GM13977 (cell line): ENCODE results near the gene TRIOBP.

Source experiments
- DNase-seq: peaks from one replicate; pipeline ENCODE4 v3.0.0; 2012; ENCODE audit warnings: low spot score
- in situ Hi-C: fragments of 300-500 bp; cut with MboI; formaldehyde crosslinking; loops from one replicate; pipeline ENCODE4 v1.12.0; 2022; ENCODE audit warnings: low sequenced_read_pairs, low pct_unique_long_range_greater_than_20kb, mixed read lengths, inconsistent platforms; ENCODE audit not compliant: unreplicated experiment
- TF ChIP-seq, protein P1 (sequence below): IDR thresholded peaks from 2 replicates; pipeline ENCODE4 v1.5.1; 2012; ENCODE audit warnings: mild to moderate bottlenecking, control low read depth; ENCODE audit not compliant: insufficient read depth; ENCODE audit errors: extremely low read depth, missing control alignments

The TRIOBP gene

DNA sequence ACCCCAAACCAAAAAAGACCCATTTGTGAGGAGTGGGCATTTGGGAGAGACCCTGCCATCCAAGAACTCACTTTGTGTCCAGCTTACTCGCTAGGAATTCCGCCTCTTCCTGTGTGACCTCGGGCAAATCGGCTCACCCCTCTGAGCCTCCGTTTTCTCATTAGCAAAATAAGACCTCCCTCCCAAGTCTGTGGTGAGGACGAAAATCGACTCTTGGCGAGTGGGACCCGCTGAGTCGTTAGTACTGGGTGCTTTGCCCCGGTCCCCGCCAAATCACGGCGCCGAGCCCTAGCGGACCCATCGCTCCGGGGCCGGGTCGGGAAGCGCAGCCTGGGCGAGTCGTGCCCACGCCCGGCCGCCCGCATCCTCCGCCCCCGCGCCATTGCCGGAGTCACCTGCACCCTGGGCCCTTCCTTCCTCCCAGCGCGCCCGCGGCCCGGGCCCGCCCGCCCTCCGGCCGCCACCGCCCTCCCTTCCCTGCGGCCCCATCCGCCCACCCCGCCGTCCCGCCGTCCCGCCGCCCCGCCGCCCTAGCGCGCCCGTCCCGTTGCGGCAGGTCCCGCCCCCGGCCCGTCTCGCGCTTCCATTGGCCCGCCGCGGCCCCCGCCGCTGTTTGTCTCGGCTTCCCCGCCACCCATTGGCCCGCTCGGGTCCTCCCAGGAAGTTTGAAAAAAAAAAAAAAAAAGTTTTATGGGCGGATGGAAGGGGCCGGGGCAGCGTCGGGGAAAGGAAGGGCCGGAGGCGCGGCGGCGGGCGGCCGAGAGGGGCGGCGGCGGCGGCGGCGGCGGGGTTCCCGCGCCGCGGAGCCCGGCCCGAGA lies 48.9 kb downstream of the TRIOBP start:
- TF ChIP-seq, protein P1, sequence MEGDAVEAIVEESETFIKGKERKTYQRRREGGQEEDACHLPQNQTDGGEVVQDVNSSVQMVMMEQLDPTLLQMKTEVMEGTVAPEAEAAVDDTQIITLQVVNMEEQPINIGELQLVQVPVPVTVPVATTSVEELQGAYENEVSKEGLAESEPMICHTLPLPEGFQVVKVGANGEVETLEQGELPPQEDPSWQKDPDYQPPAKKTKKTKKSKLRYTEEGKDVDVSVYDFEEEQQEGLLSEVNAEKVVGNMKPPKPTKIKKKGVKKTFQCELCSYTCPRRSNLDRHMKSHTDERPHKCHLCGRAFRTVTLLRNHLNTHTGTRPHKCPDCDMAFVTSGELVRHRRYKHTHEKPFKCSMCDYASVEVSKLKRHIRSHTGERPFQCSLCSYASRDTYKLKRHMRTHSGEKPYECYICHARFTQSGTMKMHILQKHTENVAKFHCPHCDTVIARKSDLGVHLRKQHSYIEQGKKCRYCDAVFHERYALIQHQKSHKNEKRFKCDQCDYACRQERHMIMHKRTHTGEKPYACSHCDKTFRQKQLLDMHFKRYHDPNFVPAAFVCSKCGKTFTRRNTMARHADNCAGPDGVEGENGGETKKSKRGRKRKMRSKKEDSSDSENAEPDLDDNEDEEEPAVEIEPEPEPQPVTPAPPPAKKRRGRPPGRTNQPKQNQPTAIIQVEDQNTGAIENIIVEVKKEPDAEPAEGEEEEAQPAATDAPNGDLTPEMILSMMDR, result no peak
- DNase-seq, result peak; percentile 97
- in situ Hi-C loops, result no loop called here

DNA sequence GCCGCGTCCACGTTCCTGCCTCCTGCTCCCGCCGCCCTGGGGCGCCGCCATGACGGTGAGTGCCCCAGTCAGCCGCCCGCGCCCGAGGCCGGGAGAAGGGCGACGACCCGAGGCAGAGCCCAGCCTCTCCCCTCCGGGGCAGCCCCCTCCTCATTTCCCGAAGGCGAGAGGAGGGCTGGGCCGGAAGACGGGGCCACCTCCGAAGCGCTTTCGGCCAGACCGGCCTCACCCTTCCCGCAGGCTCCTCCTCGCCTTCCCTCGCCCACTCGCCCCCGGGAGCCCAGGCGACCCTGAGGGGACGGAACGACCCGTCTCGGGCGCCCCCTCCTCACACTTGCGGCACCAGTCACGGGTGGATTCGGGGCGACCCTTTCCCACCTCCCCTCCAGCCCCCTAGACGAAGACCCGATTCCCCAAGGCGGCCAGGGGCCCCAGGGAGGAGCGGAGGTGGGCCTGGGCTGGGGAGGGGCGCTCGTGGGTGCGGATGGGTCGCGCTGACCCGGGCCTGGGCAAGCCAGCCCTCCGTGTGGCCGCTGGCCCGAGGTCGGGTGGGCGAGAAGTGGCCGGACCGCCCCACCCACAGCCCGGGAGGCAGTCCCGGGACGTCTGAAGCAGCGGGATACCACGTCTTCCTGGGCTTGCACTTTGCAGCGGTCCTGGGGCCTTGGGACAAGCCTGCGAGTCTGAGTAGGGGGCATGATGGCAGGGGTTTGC lies 49.7 kb downstream of the TRIOBP start:
- no peak for DNase-seq
- in situ Hi-C loops, result no loop called here
- TF ChIP-seq, protein P1, result no peak

DNA sequence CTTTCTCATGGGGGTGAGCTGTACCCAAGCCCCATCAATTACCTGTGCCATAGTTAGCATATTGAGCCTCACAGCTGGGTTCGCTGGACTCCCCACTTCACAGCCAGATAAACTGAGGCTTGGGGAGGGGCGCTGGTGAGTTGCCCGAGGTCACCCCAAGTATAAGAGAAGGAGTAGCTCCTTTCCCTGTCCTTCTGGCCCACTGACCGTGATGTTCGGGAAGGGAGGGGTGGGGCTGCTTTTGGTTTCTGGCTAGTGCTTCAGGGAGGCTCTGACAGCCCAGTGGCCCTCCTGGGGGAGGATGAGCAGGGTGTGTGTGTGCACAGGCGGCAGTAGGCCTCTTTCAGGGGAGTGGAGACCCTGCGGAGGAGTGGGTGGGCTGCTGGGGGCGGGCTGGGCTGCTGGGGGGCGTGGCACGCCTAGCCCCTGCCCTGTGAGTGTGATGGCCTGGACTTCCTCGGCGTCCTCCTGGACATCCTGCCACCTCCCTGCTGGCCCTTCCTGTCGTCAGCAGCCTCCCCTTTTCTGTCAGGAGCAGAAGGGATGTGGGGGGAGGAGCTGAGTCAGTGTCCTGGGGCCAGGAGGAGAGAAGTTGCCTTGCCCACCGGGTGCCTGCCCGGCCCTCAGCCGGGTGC lies 50.3 kb downstream of the TRIOBP start:
- DNase-seq, result no peak
- TF ChIP-seq, protein P1, result no peak
- in situ Hi-C loops, result no loop called here

DNA sequence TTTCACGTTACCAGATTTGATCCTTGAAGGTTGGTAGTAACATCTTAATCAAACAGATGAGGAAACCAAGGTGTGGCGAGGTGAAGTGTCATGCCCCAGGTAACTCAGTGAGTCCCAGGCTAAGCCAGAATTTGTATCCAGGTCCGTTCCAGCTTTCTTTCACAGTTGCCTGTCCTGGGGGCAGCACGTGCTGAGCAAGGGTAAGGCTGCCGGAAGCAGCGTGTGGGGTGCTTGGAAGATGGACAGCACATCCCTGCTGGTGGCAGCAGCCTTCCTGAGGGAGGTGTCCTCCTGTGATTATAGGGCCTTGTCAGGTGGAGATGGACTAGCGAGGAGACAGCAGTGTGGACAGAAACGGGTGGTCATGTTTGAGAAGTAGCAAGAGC lies 50.9 kb downstream of the TRIOBP start:
- in situ Hi-C loops, result no loop called here
- TF ChIP-seq, protein P1, result no peak
- no peak for DNase-seq

DNA sequence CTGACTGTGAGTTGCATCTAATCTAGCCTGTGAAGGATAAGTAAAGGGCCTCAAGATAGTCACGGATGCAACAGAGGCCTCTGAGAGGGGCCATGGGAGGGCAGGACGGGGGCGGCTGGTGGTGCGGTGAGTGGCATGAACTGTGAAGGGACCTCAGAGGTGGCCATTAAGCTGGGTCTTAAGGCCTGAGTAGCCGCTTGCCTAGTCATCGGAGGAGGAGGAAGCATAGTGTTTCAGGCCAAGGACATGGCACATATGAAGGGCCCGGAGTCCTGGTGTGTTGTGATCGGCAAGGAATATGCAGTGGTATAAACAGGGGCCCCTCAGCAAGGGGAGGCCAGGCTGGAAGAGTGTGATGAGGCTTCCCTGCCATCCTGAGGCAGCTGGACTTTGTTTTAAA lies 51.8 kb downstream of the TRIOBP start:
- TF ChIP-seq, protein P1, result no peak
- DNase-seq, result no peak
- in situ Hi-C loops, result no loop called here

DNA sequence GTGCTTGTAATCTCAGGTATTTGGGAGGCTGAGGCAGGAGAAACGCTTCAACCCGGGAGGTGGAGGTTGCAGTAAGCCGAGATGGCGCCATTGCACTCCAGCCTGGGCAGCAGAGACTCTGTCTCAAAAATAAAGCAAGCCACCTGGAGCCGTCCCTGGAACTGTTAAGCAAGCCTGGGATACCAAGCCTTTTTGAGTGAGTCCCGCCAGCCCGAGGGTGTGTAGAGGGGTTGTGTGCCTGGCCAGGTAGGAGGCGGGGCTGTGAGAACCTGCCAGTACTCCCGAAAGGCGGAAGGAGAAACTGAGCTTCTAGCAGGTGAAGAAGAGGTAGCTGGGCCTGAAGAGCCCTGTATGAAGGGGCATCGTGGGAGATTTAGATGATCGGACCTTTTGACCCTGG lies 52.4 kb downstream of the TRIOBP start:
- DNase-seq, result no peak
- in situ Hi-C loops, result no loop called here
- TF ChIP-seq, protein P1, result no peak
